RWPE1 (cell line): Measurements from ENCODE around the gene KCNMA1.

Experiments
- CTCF ChIA-PET: fragments of 350-600 bp; sonication (Branson Sonifier 250); formaldehyde crosslinking; extraction: SDS; loops from one replicate; lab custom pipeline; 2021; lab: Yijun Ruan, JAX
- POLR2A ChIA-PET: fragments of 400-600 bp; formaldehyde crosslinking; extraction: SDS; loops from one replicate; lab custom pipeline; 2020; ENCODE audit warnings: antibody characterized with exemption; ENCODE audit not compliant: low non-redundant PET; lab: Yijun Ruan, JAX
- DNase-seq: peaks from one replicate; pipeline ENCODE4 v3.0.0; 2012; ENCODE audit warnings: low spot score
- H3K27ac ChIP-seq: fragments of 450-650 bp; 2 replicates; pipeline ENCODE4 v1.5.1; 2017
- CTCF ChIP-seq: fragments of 450-650 bp; conservative IDR thresholded peaks from 2 replicates; pipeline ENCODE4 v1.5.1; 2017; ENCODE audit warnings: low read depth, mild to moderate bottlenecking

Gene KCNMA1

GRCh38 chr10:77587416-77587790 lies 50.2 kb downstream of the KCNMA1 start:
- H3K27ac ChIP-seq = peak overlapping the region; percentile 73
- POLR2A ChIA-PET = no interaction called here

GRCh38 chr10:77586719-77587415 lies 50.7 kb downstream of the KCNMA1 start:
- no peak; the same call in 1 of the 2 replicates for TF ChIP-seq CTCF
- POLR2A ChIA-PET = no interaction called here
- H3K27ac ChIP-seq = peak overlapping the region; percentile 73
- CTCF ChIA-PET = interaction anchor here (1.2 kb wide), 1 partner anchor 82 kb away, joined by 4 read pairs; no protein-coding TSS in a partner anchor
- peak; percentile 56 for DNase-seq

More at GRCh38 chr10:77587416-77587790, 50.2 kb downstream of the KCNMA1 start:
- TF ChIP-seq CTCF = no peak
- DNase-seq = no peak
- CTCF ChIA-PET = interaction anchor here (1.2 kb wide), 1 partner anchor 83 kb away, joined by 4 read pairs; no protein-coding TSS in a partner anchor

GRCh38 chr10:77584938-77585337 lies 52.7 kb downstream of the KCNMA1 start:
- no peak for DNase-seq
- H3K27ac ChIP-seq = no peak overlapping the region; the same call in 1 of the 2 replicates
- no peak for TF ChIP-seq CTCF
- ChIA-PET CTCF (interaction anchor here (0.8 kb wide), 1 partner anchor 20 kb away, joined by 3 read pairs; no protein-coding TSS in a partner anchor), POLR2A (no interaction called here)

GRCh38 chr10:77583527-77583926 lies 54.1 kb downstream of the KCNMA1 start:
- peak overlapping the region; percentile 68; the same call in 1 of the 2 replicates for H3K27ac ChIP-seq
- ChIA-PET POLR2A (no interaction called here), CTCF (no interaction called here)
- TF ChIP-seq CTCF = no peak
- DNase-seq = no peak

GRCh38 chr10:77582710-77583115 lies 54.9 kb downstream of the KCNMA1 start:
- ChIA-PET POLR2A (no interaction called here), CTCF (interaction anchor here (0.6 kb wide), 3 partner anchors 23 to 340 kb away, joined by 3 to 4 read pairs (median 3); no protein-coding TSS in a partner anchor)
- peak; percentile 81 for DNase-seq
- no peak for TF ChIP-seq CTCF
- peak overlapping the region; percentile 68 for H3K27ac ChIP-seq

GRCh38 chr10:77581738-77582137 lies 55.9 kb downstream of the KCNMA1 start:
- peak overlapping the region; percentile 14; the same call in 1 of the 2 replicates for H3K27ac ChIP-seq
- no peak for DNase-seq
- ChIA-PET POLR2A (no interaction called here), CTCF (no interaction called here)
- no peak for TF ChIP-seq CTCF
